CD8-positive, alpha-beta memory T cell (primary cell): ENCODE results near the gene OIT3. TPM values are rescaled to one million over a fixed set of nuclear protein-coding genes. Genes with fewer than 3 reads are reported as not detected.
A peak's percentile ranks its signal among the peaks of the same experiment; 100 is the strongest.

ENCODE experiments used
- CTCF ChIA-PET: fragments of 350-600 bp; sonication (Branson Sonifier 250); formaldehyde crosslinking; loops from one replicate; lab custom pipeline; 2021; ENCODE audit warnings: antibody characterized with exemption; lab: Charles Lee
- POLR2A ChIA-PET: fragments of 350-600 bp; sonication (Branson Sonifier 250); formaldehyde crosslinking; loops from one replicate; lab custom pipeline; 2021; ENCODE audit warnings: antibody characterized with exemption; lab: Charles Lee
- DNase-seq, 5 donors: peaks; one replicate each; pipeline versions ENCODE4 v3.0.0 to v3.0.0-alpha.2; 2020 to 2022; ENCODE audit warnings: mixed read lengths in 1 of 5
- H3K27ac ChIP-seq: one replicate; pipeline ENCODE4 v1.7.0; 2013; ENCODE audit warnings: low read depth, mild to moderate bottlenecking, low read length, moderate library complexity
- H3K27me3 ChIP-seq: 2 replicates; pipeline ENCODE4 v1.7.0; 2013; ENCODE audit warnings: low read length, mild to moderate bottlenecking; ENCODE audit not compliant: insufficient read depth, poor library complexity, severe bottlenecking
- H3K36me3 ChIP-seq: 2 replicates; pipeline ENCODE4 v1.7.0; 2013; ENCODE audit warnings: mild to moderate bottlenecking, low read length, moderate library complexity; ENCODE audit not compliant: insufficient read depth
- H3K4me1 ChIP-seq: 2 replicates; pipeline ENCODE4 v1.7.0; 2013; ENCODE audit warnings: mild to moderate bottlenecking, low read length, moderate library complexity; ENCODE audit not compliant: insufficient read depth
- H3K4me3 ChIP-seq: 2 replicates; pipeline ENCODE4 v1.7.0; 2013; ENCODE audit warnings: mild to moderate bottlenecking, low read length
- H3K9me3 ChIP-seq: 2 replicates; pipeline ENCODE4 v1.7.0; 2013; ENCODE audit warnings: mild to moderate bottlenecking, low read length
- H3K27ac Mint-ChIP-seq, 8 donors: one replicate each; pipeline ENCODE4 v1.8.0; 2020 to 2021; ENCODE audit warnings: mixed read lengths in 8 of 8, mild to moderate bottlenecking in 6 of 8, inconsistent platforms in 3 of 8, moderate library complexity in 3 of 8
- H3K27me3 Mint-ChIP-seq, 2 donors: one replicate each; pipeline ENCODE4 v1.8.0; 2020 to 2021; ENCODE audit warnings: mixed read lengths in 2 of 2, mild to moderate bottlenecking in 1 of 2, moderate library complexity in 1 of 2
- H3K36me3 Mint-ChIP-seq, 3 donors: one replicate each; pipeline ENCODE4 v1.8.0; 2020 to 2021; ENCODE audit warnings: mixed read lengths in 3 of 3, inconsistent platforms in 1 of 3, mild to moderate bottlenecking in 1 of 3
- H3K4me1 Mint-ChIP-seq, 3 donors: one replicate each; pipeline ENCODE4 v1.8.0; 2020 to 2021; ENCODE audit warnings: mixed read lengths in 3 of 3, inconsistent platforms in 1 of 3, mild to moderate bottlenecking in 1 of 3
- H3K4me3 Mint-ChIP-seq, 7 donors: one replicate each; pipeline ENCODE4 v1.8.0; 2020 to 2021; ENCODE audit warnings: mixed read lengths in 7 of 7, mild to moderate bottlenecking in 6 of 7, moderate library complexity in 4 of 7, inconsistent platforms in 2 of 7
- H3K9me3 Mint-ChIP-seq, 5 donors: one replicate each; pipeline ENCODE4 v1.8.0; 2020 to 2022; ENCODE audit warnings: mixed read lengths in 5 of 5, mild to moderate bottlenecking in 3 of 5, moderate library complexity in 2 of 5, inconsistent platforms in 1 of 5
- polyA plus RNA-seq: library from polyadenylated mRNA; unstranded; fragments of 300-500 nt; fragmentation: Illumina TruSeq; gene quantifications from one replicate; pipeline ENCODE4 v1.2.3, GENCODE V29; 2021
- total RNA-seq, 2 experiments: library from RNA; stranded (reverse); gene quantifications; one replicate each; pipeline ENCODE4 v1.2.3, GENCODE V29; 2021

OIT3 gene
- total and polyA plus RNA-seq, 3 experiments from 2014 or later, result not detected

DNA sequence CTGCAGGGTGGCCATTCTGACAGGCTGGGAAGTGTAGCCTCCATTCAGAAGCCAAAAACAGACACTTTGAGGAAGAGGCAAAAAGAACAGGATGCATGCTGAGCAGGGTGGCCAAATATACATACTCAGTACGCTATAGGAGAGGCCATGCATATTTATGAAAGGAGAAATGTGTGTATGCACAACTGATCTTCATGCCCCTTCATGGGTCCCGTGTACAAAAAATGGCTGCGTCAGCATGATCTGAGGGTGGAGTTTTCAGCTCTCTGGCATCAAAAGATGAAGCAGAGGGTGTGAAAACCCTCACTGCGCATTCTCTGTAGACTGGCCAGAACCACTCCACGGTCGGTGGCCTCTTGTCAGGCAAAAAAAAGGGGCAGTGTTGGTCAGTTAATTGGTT, 35.5 kb upstream of the OIT3 start:
- no peaks in the 10 kb centered on the region for H3K9me3 ChIP-seq
- no peaks in the 10 kb centered on the region for H3K27me3 ChIP-seq
- no peaks in the 10 kb centered on the region for H3K4me1 ChIP-seq
- ChIA-PET CTCF (no interaction called here), POLR2A (no interaction called here)
- DNase-seq, result no peak
- no peak overlapping the region for H3K4me3 ChIP-seq
- no peaks in the 10 kb centered on the region for H3K4me1 Mint-ChIP-seq
- H3K27ac Mint-ChIP-seq, result peak overlapping the region in 1 of 8 donors; percentile 30
- H3K4me3 Mint-ChIP-seq, result no peak overlapping the region
- H3K36me3 Mint-ChIP-seq, result peaks cover 4 to 18% (median 8%) of the 10 kb centered on the region in 3 donors
- no peaks in the 10 kb centered on the region for H3K36me3 ChIP-seq
- H3K27ac ChIP-seq, result no peak overlapping the region
- H3K9me3 Mint-ChIP-seq, result no peaks in the 10 kb centered on the region
- H3K27me3 Mint-ChIP-seq, result no peaks in the 10 kb centered on the region

DNA sequence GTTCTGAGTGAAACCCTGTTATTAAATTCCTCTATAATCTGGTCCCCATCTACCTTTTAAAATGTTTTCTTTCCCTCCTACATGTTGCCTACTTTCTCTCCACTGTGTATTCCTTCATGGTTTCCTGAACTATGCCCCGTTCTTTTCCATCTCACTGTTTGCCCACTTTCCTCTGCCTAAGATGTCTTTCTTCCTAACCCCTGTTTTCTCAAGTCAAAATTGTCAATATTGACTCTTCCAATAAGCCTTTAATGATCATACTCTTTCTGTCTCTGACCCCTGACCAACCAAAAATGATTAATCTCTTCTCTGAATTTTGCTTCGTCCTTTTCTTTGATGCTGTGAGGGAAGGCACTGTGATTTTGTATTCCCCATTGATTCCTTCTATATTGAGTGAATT, 30.6 kb upstream of the OIT3 start:
- H3K36me3 Mint-ChIP-seq, result peaks cover 5 to 30% (median 13%) of the 10 kb centered on the region in 3 donors
- H3K27me3 Mint-ChIP-seq, result no peaks in the 10 kb centered on the region
- no peak overlapping the region for H3K27ac ChIP-seq
- no peaks in the 10 kb centered on the region for H3K36me3 ChIP-seq
- H3K9me3 ChIP-seq, result no peaks in the 10 kb centered on the region
- H3K9me3 Mint-ChIP-seq, result no peaks in the 10 kb centered on the region
- H3K4me1 Mint-ChIP-seq, result no peaks in the 10 kb centered on the region
- no peak overlapping the region for H3K4me3 Mint-ChIP-seq
- no peaks in the 10 kb centered on the region for H3K4me1 ChIP-seq
- H3K27ac Mint-ChIP-seq, result peak overlapping the region in 1 of 8 donors; percentile 1
- no peak overlapping the region for H3K4me3 ChIP-seq
- DNase-seq, result no peak
- ChIA-PET CTCF (no interaction called here), POLR2A (no interaction called here)
- no peaks in the 10 kb centered on the region for H3K27me3 ChIP-seq

DNA sequence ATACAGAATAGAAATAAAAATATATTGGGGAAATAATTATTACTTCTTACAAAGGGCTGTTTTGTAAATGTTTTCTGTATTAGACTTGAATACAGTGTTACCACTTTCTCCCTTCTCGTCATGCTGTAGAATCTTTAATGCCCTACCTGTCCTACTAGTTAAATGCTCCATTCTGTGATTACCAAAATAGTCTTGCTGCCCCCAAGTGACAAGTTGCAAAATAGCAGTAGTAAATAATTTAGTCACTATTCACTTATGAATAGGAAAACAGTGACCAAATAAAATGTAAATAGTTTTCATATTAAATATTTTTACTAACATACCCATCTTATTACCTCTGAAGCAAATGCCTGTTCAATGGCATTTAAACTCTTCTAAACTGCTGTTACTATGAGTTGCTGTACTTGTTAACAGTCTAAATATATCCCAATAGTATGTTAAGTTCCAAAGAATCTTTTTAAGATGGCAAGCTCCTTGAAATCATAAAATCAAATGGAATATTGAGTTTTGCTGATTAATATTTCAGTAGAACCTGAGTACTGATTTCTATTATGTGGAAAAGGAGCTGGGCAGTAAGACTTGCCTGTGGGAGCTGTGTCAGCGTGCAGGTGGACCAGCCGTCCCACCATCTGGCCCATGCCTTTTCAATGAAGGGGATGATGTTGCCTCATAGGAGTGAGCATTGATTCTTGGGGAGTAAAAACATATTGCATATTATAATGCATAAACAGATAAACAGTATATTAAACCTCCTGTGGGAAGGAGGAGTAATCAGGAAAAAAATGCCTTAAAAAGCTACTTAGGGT, 18.1 kb upstream of the OIT3 start:
- Histone ChIP-seq H3K27me3 (no peaks in the 10 kb centered on the region), H3K9me3 (no peaks in the 10 kb centered on the region), H3K4me3 (no peak overlapping the region), H3K27ac (no peak overlapping the region), H3K36me3 (no peaks in the 10 kb centered on the region), H3K4me1 (no peaks in the 10 kb centered on the region)
- POLR2A ChIA-PET, result no interaction called here
- no peak overlapping the region for H3K4me3 Mint-ChIP-seq
- no peaks in the 10 kb centered on the region for H3K27me3 Mint-ChIP-seq
- no peak overlapping the region for H3K27ac Mint-ChIP-seq
- peak in 2 of 5 donors; percentile 4 to 15 for DNase-seq
- CTCF ChIA-PET, result interaction anchor here (2.6 kb wide), 1 partner anchor 511 kb away, joined by 10 read pairs; no protein-coding TSS in a partner anchor
- H3K4me1 Mint-ChIP-seq, result no peaks in the 10 kb centered on the region
- peaks cover 0 to 29% (median 9%) of the 10 kb centered on the region in 3 donors for H3K36me3 Mint-ChIP-seq
- H3K9me3 Mint-ChIP-seq, result no peaks in the 10 kb centered on the region

DNA sequence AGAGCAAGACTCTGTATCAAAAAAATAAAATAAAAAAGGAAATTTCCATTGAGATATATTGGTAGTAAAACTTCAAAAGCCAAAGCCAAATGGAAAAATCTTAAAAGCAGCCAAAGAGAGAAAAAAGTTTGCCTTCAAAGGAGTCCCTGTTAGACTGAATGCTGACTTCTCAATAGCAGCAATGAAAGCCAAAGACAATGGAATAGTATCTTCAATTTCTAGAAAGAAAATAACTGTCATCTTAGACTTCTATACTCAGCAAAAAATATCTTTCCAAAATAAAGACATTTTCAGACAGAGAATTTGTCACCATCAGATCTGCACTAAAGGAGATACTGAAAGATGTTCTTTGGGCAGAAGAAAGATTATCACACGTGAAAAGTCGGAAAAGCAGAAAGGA, 14.3 kb upstream of the OIT3 start:
- Mint-ChIP-seq H3K4me3 (no peak overlapping the region), H3K36me3 (peaks cover 12 to 25% (median 12%) of the 10 kb centered on the region in 3 donors), H3K9me3 (peaks cover 0 to 5% (median 4%) of the 10 kb centered on the region in 5 donors), H3K27me3 (no peaks in the 10 kb centered on the region), H3K4me1 (no peaks in the 10 kb centered on the region), H3K27ac (no peak overlapping the region)
- Histone ChIP-seq H3K27ac (no peak overlapping the region), H3K36me3 (no peaks in the 10 kb centered on the region), H3K4me1 (no peaks in the 10 kb centered on the region), H3K27me3 (no peaks in the 10 kb centered on the region), H3K9me3 (no peaks in the 10 kb centered on the region), H3K4me3 (no peak overlapping the region)
- ChIA-PET CTCF (no interaction called here), POLR2A (no interaction called here)
- DNase-seq, result no peak

DNA sequence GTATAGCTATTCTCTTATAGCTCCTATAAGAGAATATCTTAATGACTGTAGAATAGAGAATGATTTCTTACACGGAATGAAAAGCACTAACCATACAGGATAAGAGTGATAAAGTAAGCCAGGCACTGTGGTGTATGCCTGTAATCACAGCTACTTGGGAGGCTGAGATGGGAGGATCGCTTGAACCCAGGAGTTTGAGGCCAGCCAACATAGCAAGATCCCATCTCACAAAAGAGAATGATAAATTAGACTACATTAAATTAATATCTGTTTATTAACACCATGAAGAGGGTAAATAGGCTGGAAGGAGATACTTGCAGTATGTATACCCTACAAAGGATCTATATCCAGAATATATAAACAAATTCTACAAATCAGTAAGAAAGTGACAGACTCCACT, 12.2 kb upstream of the OIT3 start:
- ChIA-PET POLR2A (no interaction called here), CTCF (no interaction called here)
- H3K4me1 Mint-ChIP-seq, result no peaks in the 10 kb centered on the region
- H3K4me3 Mint-ChIP-seq, result no peak overlapping the region
- Histone ChIP-seq H3K36me3 (no peaks in the 10 kb centered on the region), H3K9me3 (no peaks in the 10 kb centered on the region), H3K27me3 (no peaks in the 10 kb centered on the region), H3K4me3 (no peak overlapping the region), H3K27ac (no peak overlapping the region), H3K4me1 (no peaks in the 10 kb centered on the region)
- no peak for DNase-seq
- H3K36me3 Mint-ChIP-seq, result peaks cover 12 to 37% (median 18%) of the 10 kb centered on the region in 3 donors
- no peaks in the 10 kb centered on the region for H3K27me3 Mint-ChIP-seq
- H3K9me3 Mint-ChIP-seq, result peaks cover 0 to 5% (median 4%) of the 10 kb centered on the region in 5 donors
- no peak overlapping the region for H3K27ac Mint-ChIP-seq

DNA sequence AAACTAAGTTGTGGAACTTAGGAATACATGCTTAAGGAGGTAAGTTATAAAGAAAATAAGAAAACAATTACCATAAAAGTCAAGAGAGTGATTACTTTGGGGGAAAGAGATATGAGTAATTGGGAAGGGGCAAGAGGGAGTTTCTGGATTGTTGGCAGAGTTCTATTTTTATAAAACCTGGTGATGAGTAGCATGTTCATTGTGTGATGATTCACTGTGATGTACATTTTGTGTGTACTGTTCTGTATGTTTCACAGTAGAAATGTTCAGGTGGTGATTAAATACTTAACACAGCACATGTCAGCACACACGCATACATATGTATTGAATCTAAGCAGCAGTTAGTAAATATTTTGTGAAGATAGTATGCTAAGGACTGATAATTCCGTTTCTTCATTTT, 9.7 kb upstream of the OIT3 start:
- no peak overlapping the region for H3K4me3 Mint-ChIP-seq
- no peak overlapping the region for H3K27ac ChIP-seq
- no peaks in the 10 kb centered on the region for H3K27me3 ChIP-seq
- ChIA-PET CTCF (no interaction called here), POLR2A (no interaction called here)
- no peaks in the 10 kb centered on the region for H3K36me3 ChIP-seq
- H3K4me1 ChIP-seq, result peaks cover 6% of the 10 kb centered on the region
- H3K9me3 ChIP-seq, result no peaks in the 10 kb centered on the region
- no peak overlapping the region for H3K4me3 ChIP-seq
- H3K27me3 Mint-ChIP-seq, result no peaks in the 10 kb centered on the region
- peak overlapping the region in 2 of 8 donors; percentile 47 to 83 for H3K27ac Mint-ChIP-seq
- H3K36me3 Mint-ChIP-seq, result peaks cover 20 to 43% (median 26%) of the 10 kb centered on the region in 3 donors
- peaks cover 0 to 5% (median 4%) of the 10 kb centered on the region in 5 donors for H3K9me3 Mint-ChIP-seq
- H3K4me1 Mint-ChIP-seq, result peaks cover 7 to 11% (median 7%) of the 10 kb centered on the region in 3 donors
- DNase-seq, result no peak

DNA sequence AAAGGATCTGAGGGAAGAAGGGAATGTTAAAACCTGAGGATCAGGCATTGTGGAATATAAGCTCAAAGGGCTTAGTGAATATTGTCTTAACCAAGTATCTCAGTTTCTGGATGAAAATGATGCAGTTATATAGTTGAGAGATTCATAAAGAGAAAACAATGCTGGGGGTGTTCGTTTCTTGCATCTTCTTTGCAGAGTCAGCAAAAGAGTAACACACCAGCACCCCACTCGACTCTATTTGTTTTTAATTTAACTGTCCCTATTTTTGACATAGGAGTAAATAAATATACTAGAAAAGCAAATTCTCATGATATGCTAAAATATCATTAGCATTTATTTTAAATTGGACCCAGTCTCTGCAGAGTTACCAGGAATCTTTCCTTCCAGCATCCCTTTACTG, 7.6 kb upstream of the OIT3 start:
- Mint-ChIP-seq H3K27me3 (no peaks in the 10 kb centered on the region), H3K36me3 (peaks cover 21 to 38% (median 26%) of the 10 kb centered on the region in 3 donors), H3K4me1 (peaks cover 7 to 11% (median 7%) of the 10 kb centered on the region in 3 donors), H3K9me3 (peaks cover 0 to 5% (median 4%) of the 10 kb centered on the region in 5 donors), H3K27ac (no peak overlapping the region), H3K4me3 (no peak overlapping the region)
- Histone ChIP-seq H3K9me3 (no peaks in the 10 kb centered on the region), H3K4me3 (no peak overlapping the region), H3K36me3 (no peaks in the 10 kb centered on the region), H3K27me3 (no peaks in the 10 kb centered on the region), H3K27ac (no peak overlapping the region), H3K4me1 (peaks cover 6% of the 10 kb centered on the region)
- no peak for DNase-seq
- CTCF ChIA-PET, result no interaction called here
- POLR2A ChIA-PET, result no interaction called here

DNA sequence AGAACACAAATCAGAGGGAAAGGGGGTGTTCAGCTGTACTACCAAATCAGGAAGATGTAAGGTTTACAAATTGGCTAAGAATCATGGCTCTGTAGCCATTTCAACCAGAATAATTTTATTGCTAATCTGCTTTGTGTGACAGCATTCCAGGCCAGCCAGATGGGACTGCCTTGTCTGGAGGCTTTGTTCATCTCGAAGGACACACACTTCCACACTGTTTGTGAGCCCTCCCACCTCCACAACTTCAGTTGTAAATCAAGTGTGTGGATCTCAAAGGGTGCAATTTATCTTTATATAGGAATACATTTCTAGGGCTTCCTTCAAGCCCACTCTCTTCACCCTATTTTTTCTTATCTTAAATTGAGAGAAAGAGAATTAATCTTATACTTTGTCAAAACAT, 6.9 kb upstream of the OIT3 start:
- Histone ChIP-seq H3K9me3 (no peaks in the 10 kb centered on the region), H3K27me3 (no peaks in the 10 kb centered on the region), H3K4me1 (peaks cover 6% of the 10 kb centered on the region), H3K36me3 (no peaks in the 10 kb centered on the region), H3K27ac (no peak overlapping the region), H3K4me3 (no peak overlapping the region)
- DNase-seq, result no peak
- Mint-ChIP-seq H3K36me3 (peaks cover 19 to 36% (median 26%) of the 10 kb centered on the region in 3 donors), H3K4me1 (peaks cover 7 to 11% (median 7%) of the 10 kb centered on the region in 3 donors), H3K4me3 (no peak overlapping the region), H3K9me3 (peaks cover 0 to 5% (median 3%) of the 10 kb centered on the region in 5 donors), H3K27me3 (no peaks in the 10 kb centered on the region), H3K27ac (no peak overlapping the region)
- POLR2A ChIA-PET, result no interaction called here
- CTCF ChIA-PET, result no interaction called here
